HG03520 (cell line): ENCODE measurements around the gene SP4.
A peak's percentile ranks its signal among the peaks of the same experiment; 100 is the strongest.

Experiments used
- ATAC-seq: cut with Tn5 transposase; IDR thresholded peaks from one replicate; pipeline ENCODE4 v1.9.1; 2021; ENCODE audit warnings: mild to moderate bottlenecking, moderate library complexity; ENCODE audit not compliant: unreplicated experiment

Gene SP4

GRCh38 chr7:21427871-21428658 lies at the start of gene SP4:
Gene SP4, plus strand, starts transcription at chr7:21428083. Its CDS starts 169 bp downstream, at chr7:21428252.
- ATAC-seq = peak; percentile 58

- peak; percentile 73 for ATAC-seq
Observed at GRCh38 chr7:21383227-21384220, 44.4 kb upstream of the SP4 start.

- no peak for ATAC-seq
Observed at GRCh38 chr7:21393937-21394336, 33.9 kb upstream of the SP4 start.

GRCh38 chr7:21401944-21402343 lies 25.9 kb upstream of the SP4 start:
- ATAC-seq = no peak

GRCh38 chr7:21407796-21408480 lies 19.9 kb upstream of the SP4 start:
- ATAC-seq = no peak

- ATAC-seq = no peak
Observed at GRCh38 chr7:21408481-21408820, 19.4 kb upstream of the SP4 start.

GRCh38 chr7:21412410-21412851 lies 15.5 kb upstream of the SP4 start:
- peak; percentile 63 for ATAC-seq

- ATAC-seq = no peak
Observed at GRCh38 chr7:21412957-21413356, 14.9 kb upstream of the SP4 start.

GRCh38 chr7:21413502-21413901 lies 14.4 kb upstream of the SP4 start:
- ATAC-seq = no peak

GRCh38 chr7:21414795-21415393 lies 13.0 kb upstream of the SP4 start:
- no peak for ATAC-seq

GRCh38 chr7:21417647-21418046 lies 10.2 kb upstream of the SP4 start:
- no peak for ATAC-seq

GRCh38 chr7:21422751-21423150 lies 5.1 kb upstream of the SP4 start:
- ATAC-seq = no peak

GRCh38 chr7:21425290-21425689 lies 2.6 kb upstream of the SP4 start:
- ATAC-seq = no peak

GRCh38 chr7:21426286-21427181 lies 1.3 kb upstream of the SP4 start:
- no peak for ATAC-seq

- peak; percentile 80 for ATAC-seq
Observed at GRCh38 chr7:21427182-21427870, 557 bp upstream of the SP4 start.

- no peak for ATAC-seq
Observed at GRCh38 chr7:21428659-21428941, 717 bp downstream of the SP4 start.

GRCh38 chr7:21429021-21429420 lies 1.1 kb downstream of the SP4 start:
- no peak for ATAC-seq

- ATAC-seq = no peak
Observed at GRCh38 chr7:21429786-21430574, 2.1 kb downstream of the SP4 start.

GRCh38 chr7:21430575-21430954 lies 2.7 kb downstream of the SP4 start:
- no peak for ATAC-seq
